T-helper 9 cell (primary cell): ENCODE measurements around the gene PROSER2.

Source experiments
- DNase-seq: peaks from one replicate; pipeline ENCODE4 v3.0.0-alpha.2; 2020

PROSER2 gene

DNA sequence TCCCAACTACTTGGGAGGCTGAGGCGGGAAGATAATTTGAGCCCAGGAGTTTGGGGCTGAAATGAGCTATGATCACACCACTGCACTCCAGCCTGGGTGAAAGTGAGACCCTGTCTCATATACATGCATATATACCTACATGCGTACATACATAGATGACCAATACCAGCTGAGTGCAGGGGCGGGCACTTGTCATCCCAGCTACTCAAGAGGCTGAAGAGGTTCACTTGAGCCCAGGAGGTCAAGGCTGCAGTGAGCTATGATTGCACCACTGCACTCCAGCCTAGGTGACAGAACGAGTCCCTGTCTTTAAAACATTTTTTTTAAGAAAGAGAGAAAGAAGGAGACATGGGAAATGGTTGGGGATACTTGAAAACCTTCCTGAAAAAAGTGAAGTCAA, 17.4 kb upstream of the PROSER2 start:
- no peak for DNase-seq

DNA sequence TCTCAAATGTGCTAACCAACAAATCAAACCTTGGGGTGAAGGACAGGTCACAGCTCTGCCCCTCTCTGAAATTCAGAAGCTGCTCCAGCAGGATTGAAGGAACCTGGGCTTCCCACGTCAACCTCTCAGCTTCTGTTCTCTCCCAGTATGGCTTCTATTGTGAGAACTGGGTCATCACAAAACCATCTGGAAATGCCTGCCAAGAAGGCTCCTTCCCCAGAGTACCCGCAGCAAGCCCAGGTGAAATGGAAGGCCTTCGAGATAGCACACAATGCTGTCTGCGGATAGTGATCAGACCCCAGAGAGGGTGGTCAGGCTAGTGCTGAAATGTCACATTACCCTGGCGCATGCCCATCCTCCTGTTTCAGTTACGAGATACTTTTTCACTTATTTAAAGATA, 16.4 kb upstream of the PROSER2 start:
- no peak for DNase-seq

DNA sequence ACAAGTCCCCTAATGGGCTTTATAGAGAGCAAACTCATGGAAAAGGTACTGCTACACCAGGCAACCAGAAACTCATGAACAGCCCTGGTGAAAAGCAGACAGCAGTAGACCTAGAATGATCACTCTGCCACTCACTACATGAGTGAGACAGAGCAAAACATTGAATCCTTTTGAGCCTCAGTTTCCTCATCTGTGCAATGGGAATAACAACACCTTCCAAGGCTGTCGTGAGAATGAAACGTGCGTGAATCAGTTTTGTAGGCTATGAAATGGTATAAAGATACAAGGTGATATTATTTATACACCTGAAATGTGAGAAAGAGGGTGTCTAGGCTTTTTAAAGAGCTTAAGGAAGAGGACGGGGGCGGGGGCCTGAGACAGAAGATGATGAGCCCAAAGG, 14.3 kb upstream of the PROSER2 start:
- no peak for DNase-seq

DNA sequence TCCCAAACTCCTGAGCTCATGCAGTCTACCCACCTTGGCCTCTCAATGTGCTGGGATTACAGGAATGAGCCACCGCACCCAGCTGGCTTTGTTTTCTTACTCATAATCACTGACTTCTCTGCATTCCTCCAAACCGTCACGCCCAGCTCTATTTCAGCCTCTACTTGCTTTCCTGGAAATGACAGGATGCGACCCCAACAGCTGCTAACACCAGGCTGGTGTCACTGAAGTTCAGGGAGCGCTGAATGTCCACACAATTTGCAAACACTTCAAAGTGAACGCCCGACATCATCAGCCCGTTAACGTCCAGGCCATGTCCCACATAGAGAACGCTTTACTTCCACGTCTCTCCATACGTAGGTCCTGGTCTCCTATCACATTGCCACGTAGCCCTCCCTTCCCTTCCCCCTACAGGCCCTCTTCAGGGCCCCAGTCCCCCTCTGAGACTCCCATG, 12.8 kb upstream of the PROSER2 start:
- DNase-seq: no peak

DNA sequence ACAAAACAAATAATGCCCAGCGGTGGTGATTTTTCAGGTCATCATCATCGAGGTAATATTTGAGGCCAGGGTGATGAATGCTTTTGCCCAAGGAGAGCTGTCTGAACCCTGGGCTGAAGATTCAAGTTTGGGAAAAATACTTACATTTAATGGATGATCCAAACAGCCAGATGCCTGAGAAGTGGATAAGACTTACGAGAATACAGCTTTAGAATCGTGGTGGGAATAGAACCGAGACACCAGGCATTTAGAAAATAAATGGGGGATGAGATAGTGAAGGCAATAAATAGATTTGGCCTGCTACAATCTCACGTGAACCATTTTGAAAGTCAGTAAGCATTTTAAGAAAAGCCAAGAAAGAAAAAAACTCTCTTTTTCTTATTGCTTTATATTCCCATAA, 12.2 kb upstream of the PROSER2 start:
- DNase-seq: no peak

DNA sequence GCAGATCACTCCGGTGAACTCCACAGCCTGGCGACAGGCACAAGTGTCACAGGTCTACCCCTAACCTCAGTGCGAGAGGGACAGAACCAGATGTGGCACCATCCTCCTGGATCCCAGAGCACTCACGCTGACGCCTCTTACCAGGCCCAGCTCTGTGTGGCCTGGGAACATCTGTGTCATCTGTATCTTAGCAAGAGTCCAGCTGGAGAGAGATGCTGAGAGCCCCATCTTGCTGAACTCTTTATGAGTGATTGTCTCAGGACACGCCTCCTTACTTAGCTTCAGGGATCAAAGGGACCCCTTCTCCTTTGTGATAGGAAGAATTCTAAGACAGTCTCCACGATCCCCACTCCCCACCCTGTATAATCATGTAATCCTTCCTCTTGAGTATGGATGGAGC, 10.0 kb upstream of the PROSER2 start:
- no peak for DNase-seq

DNA sequence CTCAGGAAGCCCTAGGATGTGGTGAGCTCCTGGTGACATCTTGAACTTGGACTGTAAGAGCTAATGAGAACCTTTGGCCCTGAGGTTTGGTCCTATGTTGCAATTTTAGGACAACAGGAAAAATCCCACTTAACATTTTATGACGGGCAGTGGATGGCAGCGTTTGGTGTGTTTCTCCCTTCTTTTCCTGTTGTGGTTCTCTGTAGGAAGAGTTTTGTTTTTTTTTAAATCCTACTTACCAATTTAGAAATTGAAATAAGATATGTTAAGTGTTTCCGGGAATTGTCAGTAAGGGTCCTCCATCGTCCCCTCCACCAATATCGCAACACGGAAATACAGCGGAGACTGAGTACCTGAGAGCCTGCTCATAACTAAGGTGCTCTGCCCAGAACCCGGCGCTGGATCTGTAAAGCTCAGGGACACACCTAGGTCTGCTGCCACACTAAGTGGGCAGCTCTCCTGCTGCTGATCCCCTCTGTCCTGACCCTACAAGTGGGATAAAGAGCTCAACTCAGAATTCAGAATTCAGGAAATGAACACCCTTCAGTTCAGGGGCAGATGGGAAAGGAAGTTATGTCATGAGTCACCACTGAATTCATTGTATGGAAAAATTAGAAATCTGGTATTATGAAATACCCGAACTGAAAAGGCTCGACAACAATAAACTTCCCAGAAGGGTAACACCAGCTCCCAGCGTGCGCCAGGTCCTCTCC, 9.1 kb upstream of the PROSER2 start:
- DNase-seq: no peak

DNA sequence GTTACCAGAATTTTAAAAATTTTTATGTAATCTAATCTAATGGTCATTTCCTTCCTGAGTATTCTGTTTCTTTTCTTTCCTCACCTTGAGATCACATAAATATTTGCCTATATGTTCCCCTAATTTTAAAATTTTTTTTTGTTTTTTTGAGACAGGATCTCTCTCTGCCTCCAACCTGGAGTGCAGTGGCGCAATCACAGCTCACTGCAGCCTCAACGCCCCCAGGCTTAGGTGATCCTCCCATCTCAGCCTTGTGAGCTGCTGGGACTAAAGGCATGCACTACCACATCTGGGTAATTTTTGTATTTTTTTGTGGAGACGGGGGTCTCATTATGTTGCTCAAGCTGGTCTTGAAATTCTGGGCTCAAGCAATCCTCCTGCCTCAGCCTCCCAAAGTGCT, 4.1 kb upstream of the PROSER2 start:
- no peak for DNase-seq

DNA sequence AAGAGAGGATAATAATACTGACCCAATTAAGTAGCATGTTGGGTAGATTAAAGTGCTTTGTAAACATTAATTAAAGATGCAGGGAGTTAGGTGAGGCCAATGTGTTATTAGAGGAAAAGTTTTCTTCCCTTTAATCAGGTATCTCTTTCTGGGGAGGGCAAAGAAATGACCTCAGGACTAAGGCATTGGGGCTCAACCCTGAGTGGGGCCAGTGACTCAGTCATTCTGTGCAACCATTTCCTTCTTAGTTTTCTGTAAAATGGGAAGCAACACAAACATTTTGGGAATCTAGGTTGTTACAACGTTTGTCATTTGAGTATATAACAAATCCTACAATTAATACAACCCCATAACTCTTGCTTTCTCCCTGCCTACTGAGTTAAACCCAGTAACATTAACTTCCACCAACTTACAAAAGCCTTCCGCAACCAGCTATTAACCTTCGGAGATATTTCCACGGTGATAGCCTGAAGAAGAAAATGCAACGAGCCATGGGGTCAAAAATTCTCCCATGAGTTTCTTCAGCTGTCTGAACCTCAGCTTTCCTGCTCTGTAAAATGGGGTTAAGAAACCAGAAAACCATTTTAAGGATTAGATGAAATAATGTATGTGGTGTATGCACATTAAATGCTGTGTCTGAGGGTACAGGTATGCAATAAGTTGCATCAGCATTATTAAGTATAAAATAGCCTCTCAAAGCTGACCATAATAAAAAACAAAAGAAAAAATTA, 965 bp upstream of the PROSER2 start:
- DNase-seq: no peak

DNA sequence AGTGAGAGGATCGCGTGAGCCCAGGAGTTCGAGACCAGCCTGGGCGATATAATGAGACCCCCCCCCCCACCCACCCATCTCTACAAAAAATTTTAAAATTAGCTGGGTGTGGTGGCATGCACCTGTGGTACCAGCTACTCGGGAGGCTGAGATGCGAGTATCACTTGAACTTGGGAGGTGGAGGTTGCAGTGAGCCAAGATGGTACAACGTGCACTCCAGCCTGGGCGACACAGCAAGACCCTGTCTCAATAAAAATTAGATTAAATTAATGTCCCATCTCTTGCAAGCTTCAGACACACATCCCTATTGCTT, 391 bp upstream of the PROSER2 start:
- DNase-seq: no peak

DNA sequence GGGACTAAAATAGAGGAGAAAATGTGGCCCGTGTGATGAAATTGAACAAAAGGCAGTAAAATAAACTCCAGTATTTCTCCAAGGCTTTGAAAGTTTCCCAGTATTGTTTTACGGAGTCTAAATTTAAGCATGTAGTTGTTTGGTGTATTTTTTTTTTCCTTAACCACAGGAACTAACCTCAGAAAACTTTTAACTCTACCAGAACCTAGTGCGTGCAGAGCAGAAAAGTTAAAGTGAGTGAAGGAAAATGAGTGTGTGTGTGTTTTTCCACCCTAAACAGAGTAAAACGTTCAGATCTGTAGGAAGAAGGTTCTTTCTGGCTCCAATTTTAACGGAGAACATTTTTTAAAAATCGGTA, 812 bp downstream of the PROSER2 start:
- DNase-seq: no peak

DNA sequence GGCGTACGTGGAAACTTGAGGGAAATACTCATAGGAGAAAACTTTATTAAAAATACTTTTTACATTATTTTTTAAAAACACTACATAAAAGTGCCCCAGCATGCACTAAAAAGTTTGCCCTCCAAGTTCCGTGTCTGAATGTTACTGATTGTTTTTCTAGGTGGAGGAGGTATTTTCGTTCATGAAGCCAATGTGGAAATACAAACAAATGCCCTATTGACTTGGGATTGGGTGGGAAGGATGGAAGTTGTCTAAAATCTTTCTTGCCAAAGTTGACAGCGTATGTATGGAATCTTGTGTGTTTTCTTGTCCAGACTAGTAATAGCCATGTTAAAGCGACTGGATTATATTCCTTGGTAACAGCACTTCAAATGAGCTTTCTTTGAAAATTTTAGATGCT, 1.2 kb downstream of the PROSER2 start:
- no peak for DNase-seq

DNA sequence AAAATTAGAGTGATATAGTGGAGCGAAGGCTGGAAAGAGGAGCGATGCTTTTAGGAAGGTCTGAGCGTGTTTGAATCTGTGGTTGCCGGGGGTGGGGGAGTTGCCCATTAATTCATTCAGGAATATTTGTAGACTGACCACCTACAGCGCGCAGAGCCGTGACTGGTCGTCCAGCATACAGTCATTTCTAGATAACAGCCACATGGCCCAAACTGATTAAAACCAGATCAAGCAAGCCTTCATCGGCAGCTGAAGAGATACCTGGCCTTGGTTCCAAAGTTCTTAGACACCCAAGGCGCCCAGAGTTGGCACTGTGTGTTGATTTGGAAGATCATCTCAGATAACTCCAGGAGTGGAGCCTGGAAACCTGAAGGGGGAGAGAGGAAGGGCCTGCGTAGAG, 1.7 kb downstream of the PROSER2 start:
- no peak for DNase-seq

DNA sequence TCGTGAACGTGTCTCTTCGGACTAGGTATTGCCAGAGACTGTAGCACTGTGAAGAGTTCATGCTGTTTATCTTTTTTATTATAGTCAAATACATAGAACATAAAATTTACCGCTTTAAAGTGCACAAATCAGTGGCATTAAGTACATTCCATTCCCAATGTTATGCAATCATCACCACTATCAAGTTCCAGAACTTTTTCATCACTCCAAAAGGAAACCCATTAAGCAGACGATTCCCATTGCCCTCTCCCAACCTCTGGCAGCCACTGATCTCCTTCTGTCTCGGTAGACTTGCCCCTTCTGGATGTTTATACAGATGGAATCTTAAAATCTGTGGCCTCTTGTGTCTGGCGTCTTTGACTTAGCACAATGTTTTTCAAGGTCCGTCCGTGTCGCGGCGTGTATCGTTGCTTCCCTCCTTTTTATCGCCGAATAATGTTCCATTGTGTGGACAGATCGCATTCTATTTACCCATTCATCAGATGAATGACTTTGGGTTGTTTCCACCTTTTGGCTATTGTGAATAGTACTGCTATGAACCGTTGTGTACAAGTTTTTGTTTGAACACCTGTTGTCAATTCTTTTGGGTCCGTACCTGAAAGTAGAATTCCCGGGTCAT, 2.7 kb downstream of the PROSER2 start:
- no peak for DNase-seq

DNA sequence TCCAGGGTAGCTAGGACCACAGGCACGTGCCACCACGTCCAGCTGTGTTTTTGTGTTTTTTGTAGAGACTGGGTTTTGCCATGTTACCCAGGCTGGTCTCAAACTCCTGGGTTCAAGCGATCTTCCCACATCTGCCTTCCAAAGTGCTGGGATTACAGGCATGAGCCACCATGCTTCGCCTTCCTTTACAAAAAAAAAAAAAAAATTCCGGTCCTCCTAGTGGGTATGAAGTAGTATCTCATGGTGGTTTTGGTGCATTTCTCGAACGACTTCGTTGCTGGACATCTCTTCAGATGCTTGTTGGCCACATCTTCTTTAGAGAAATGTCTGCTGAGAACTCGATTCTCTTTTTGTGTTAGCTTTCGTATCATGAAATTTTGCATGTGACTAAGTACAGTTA, 3.9 kb downstream of the PROSER2 start:
- no peak for DNase-seq

DNA sequence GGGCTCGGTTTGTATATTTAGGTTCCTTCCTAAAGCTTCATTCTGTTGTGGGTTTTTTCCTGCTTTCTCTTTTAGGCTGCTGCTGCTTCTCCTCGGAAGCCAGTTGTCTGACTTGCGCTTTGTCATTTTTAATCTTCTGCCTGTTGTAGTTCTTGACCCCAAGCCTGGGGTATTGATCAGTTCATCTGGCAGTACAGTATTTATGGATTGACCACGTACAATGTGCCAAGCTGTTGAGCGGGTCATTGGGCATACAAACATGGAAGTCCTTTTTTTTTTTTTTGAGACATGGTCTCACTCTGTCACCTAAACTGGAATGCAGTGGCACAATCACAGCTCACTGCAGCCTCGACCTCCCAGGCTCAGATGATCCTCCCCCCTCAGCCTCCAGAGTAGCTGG, 4.3 kb downstream of the PROSER2 start:
- no peak for DNase-seq

DNA sequence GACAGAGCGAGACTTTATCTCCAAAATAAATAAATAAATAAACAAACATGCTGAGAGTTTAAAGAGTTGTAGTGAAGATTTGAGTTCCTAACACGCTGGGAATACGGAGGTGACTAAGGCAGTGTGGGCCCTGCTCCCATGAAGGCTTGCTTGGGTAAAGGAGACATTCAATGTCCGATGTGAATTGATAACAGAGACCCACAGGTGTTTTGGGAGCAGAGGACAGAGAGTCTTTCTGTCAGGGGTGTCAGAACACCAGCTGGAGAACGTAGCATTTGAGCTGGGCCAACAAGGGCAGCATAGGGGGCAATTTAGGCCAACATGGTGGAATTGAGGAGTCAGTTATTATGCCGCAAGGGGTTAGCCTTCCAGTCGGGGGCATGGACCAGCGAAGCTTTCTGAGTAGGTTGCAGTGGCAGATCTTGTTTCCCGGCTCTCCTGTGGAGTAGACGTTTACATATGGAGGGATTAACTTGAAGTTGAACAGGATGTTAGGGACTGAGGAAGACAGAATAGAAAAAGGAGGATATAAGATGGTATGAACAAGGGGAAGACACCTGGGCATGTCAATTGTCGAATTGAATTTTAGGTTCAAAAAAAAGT, 5.6 kb downstream of the PROSER2 start:
- DNase-seq: no peak

DNA sequence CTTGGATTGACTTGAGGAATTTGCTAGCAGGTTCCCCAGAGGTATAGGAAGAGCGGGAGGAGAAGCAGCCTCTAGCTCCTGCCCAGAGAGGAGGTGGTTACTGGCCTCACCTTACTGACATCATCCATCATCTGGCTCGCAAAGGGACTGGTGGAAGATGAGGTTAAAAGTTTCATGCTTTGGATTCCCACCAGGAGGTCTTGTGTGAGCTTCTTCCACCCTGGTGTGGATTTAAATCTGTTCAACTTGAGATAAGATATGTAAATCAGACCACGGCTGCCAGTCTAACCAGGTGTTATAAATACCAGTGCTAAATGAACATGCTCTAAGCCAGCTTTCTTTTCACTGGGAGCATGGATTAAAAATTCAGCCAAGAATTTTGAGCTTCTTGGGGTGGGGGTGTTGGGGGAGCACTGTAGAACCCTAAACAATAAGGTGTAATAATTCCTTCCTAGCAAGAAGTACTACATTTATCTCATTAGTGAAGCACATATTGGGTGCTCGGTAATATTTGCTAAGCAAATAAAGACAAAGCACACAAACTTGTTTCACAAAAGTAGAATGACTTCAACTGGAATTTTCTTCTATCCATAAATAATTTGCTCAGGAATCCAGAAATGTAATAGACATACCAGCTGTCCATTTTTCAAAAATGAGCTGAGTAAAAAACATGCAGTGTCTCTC, 7.8 kb downstream of the PROSER2 start:
- no peak for DNase-seq

DNA sequence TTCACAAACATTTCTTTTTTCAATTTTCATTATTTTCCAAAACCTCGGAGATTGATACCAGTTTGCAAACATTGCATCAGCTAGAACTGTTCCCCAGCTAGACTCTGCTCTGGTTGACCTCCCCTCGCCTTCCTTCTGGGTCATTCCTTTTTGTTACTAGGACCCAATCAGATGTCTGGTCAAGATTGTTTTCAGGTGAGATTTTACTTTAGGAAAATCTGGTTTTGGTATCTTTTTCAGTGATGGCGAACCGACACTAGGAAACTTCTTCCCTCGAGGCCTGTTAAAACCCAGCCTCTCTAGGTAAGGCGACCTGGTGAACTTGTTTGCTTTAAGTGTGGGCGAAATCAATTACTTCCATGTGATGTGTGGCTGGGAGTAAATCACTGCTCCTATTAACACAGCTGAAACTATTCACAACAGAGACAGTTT, 8.4 kb downstream of the PROSER2 start:
- no peak for DNase-seq

DNA sequence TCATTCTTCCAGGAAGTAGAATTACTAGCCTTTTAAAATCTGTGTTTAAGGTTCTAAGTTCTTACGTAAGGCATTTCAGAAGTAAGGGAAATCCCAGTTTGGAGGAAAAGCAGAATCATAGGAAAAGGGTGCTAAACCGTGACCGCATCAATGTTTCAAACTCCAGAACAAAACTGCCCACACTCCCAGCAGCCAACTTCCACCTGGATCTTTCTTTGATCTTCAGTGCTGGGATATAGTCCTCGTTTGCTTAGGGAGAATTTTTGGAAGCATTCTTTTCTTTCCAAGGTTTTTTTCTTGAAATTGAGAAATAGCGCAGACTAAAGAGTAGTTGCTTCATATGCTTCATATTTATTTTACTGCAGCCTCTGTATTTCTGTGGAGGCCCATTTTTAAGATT, 8.9 kb downstream of the PROSER2 start:
- no peak for DNase-seq

DNA sequence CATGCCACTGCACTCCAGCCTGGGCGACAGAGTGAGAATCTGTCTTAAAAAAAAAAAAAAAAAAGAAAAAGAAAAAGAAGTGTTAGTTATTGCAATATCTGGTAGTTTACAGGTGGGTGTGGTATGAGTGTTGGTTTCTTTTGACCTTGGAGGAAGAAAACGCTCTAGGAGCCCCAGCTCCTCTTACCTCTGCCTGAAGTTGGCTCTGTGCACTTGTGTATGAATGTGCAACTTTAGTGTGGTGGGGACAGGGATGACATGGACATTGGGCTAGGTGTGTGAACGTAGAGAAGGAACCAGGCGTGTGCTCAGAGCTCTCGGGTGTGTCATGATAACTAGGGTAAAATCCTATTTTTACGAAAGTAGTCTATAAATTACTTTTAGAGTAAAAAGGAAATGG, 11.9 kb downstream of the PROSER2 start:
- no peak for DNase-seq

DNA sequence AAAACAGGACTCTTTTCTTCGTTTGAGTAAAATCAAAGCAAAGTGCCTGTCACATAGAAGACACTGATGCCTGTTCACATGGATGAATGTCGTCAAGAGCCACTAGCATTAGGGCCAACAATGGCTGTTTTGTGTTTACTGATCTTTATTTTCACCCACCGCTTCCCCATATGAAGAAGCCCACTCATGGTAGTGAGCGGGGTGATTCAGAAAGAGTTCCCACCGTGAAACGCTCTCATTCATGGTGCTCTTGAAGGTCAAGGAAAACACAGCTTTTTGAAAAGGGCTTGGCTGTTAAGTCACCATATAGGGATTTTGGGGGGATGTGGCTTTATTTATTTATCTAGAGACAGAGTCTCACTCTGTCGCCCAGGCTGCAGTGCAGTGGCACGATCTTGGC, 12.5 kb downstream of the PROSER2 start:
- no peak for DNase-seq

DNA sequence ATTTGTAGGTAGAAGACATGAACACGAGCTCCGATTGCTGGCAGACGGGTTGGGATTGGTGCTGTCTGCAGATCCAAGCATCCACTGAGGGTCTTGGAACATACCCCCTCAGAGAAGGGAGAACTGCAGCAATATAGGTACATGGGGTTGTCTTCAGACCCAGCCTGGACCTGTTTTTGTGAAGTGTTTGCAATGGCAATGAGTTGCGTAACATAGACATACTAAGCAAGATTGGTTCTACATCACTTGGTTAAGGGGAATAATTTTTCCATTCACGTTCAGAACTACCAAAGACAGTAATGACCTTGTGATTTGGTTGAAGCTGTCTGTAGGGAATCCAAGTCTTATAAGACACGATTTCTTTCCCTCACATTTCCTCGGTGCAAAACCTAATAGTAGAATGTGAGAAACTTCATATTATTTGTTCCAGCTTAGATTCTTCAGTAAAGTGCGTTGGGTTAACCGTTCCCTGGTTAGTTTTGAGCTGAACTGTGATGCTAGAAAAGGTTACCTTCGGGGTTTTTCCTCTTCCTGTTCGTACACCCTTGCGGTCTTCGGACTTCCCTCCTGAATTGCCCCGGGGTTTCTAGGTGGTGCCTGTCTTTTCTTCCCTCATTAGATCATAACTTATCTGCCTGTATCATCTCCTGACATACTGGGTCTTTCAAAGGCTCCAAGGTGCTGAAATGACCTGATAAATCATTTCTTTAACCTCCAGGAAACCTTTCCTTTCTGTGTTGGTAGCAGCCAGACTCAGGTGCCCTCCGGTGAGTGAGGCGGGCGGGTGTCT, 14.4 kb downstream of the PROSER2 start:
- no peak for DNase-seq
